MM.1S (cell line): ENCODE results near the gene ZNF205.

Source experiments
- EZH2 ChIP-seq: fragments of 300-600 bp; sonication (generic); optimal IDR thresholded peaks from 2 replicates; pipeline ENCODE3; 2017; ENCODE audit warnings: low read depth, mild to moderate bottlenecking, antibody characterized with exemption, low read length, mixed read lengths
- TF ChIP-seq, protein P1 (sequence below): fragments of 300-600 bp; sonication (generic); IDR thresholded peaks from 2 replicates; pipeline ENCODE4 v1.5.1; 2016; ENCODE audit warnings: antibody characterized with exemption, low read length, mixed read lengths

DNA sequence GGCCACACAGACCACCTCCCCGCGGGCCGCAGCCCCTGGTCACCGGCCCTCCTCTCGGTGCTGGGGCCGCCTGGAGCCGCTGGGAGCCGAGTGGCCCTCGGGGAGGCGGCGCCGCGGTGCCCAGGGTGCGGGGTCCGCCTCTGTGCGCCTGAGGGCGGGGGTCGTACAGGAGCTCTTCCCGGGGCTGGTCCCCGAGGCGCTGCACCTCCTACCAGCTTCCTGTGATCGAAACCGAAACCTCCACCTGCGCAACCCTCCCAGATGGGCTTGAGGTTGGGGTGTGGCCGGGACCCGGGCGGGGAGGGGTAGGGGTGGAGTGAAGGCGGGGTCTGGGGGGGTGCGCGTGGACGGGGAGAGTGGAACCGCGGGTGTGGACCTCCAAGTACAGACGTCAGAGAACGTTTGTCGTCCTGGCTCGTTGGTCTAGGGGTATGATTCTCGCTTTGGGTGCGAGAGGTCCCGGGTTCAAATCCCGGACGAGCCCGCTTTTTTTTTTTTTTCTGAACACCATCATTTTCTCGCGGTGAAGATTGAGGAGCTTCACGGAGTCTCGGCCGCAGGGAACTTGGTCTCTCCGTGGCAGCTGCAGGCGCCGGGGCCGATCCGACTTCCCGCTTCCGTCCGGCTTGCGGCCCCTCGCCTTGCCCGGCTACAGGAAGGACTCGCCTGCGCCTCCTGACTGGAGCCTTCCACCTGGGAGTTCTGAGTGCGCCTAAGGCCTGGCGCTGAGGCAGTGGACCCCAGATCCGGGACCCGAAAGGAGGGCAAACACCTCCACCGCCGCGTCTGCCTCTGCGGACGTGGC is 46.3 kb downstream of the ZNF205 start:
- TF ChIP-seq, protein P1, sequence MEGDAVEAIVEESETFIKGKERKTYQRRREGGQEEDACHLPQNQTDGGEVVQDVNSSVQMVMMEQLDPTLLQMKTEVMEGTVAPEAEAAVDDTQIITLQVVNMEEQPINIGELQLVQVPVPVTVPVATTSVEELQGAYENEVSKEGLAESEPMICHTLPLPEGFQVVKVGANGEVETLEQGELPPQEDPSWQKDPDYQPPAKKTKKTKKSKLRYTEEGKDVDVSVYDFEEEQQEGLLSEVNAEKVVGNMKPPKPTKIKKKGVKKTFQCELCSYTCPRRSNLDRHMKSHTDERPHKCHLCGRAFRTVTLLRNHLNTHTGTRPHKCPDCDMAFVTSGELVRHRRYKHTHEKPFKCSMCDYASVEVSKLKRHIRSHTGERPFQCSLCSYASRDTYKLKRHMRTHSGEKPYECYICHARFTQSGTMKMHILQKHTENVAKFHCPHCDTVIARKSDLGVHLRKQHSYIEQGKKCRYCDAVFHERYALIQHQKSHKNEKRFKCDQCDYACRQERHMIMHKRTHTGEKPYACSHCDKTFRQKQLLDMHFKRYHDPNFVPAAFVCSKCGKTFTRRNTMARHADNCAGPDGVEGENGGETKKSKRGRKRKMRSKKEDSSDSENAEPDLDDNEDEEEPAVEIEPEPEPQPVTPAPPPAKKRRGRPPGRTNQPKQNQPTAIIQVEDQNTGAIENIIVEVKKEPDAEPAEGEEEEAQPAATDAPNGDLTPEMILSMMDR, result no peak
- TF ChIP-seq EZH2, result no peak
